OCI-LY3 (cell line): ENCODE results near the gene ZC3H10.

Experiments
- CTCF ChIP-seq: fragments of 200-600, 300-600 bp; sonication (generic); IDR thresholded peaks from 2 replicates; pipeline ENCODE4 v1.5.1; 2014; ENCODE audit warnings: antibody characterized with exemption, low read length, low read depth
- EZH2phosphoT487 ChIP-seq: fragments of 200-600 bp; shearing (Covaris generic); IDR thresholded peaks from 2 replicates; pipeline ENCODE4 v1.6.1; 2018; ENCODE audit warnings: antibody characterized with exemption, mixed run types, low read depth

DNA sequence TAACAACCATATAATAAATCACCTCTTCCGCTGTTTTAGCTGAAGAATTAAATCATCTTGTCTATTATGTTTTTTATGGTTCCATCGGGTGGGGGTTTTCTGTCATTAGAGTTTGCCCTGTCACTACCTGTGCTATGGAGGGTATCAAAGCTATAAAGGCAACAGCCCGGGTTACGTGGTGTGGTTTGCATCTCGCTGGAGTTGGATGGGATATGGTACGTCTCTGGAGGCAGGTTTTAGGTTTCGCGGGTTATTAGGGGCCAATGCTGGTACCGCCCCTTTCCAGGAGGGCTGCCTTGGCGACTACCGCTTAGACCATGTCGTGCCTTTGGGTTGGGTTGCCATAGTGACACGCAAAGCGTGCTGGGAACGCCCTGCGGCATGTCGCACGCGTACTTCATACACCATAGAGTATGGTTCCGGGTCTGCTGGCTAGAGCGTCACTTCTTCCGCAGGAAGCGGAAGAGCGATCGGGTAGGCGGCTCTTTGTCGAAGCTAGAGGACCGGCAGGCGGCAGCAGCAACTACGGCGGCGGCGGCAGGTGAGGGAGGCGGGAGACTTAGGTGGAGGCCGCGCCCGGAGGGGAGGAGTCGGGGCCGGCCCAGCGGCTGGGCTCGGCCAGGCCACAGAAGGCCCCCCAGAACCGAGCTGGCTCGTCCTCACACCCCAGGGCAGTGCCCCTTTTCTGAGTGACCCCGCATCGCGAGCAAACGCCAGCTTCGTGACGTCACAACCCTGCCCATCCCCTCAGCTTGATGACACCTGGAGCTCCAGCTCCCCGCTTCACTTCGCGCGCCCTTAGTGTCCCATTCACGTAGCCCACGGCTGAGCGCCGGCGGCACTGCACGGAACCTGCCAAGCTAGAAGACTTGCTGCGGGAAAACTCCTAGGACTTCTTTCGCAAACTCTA is at the start of gene ZC3H10:
- peak; percentile 39 for TF ChIP-seq CTCF
- no peak for TF ChIP-seq EZH2phosphoT487
